Stimulated activated CD4-positive, alpha-beta T cell treated with anti-CD3 and anti-CD28 coated beads, Interleukin-1b, Interleukin-23, amount 100 ng/mL, for 4 hours (primary cell): ENCODE data around the gene TMEM167B.
A peak's percentile ranks its signal among the peaks of the same experiment; 100 is the strongest.

Experiments used
- DNase-seq, 2 donors: peaks; one replicate each; pipeline ENCODE4 v3.0.0-alpha.2; 2020; ENCODE audit warnings: low read depth in 2 of 2

The TMEM167B gene

DNA sequence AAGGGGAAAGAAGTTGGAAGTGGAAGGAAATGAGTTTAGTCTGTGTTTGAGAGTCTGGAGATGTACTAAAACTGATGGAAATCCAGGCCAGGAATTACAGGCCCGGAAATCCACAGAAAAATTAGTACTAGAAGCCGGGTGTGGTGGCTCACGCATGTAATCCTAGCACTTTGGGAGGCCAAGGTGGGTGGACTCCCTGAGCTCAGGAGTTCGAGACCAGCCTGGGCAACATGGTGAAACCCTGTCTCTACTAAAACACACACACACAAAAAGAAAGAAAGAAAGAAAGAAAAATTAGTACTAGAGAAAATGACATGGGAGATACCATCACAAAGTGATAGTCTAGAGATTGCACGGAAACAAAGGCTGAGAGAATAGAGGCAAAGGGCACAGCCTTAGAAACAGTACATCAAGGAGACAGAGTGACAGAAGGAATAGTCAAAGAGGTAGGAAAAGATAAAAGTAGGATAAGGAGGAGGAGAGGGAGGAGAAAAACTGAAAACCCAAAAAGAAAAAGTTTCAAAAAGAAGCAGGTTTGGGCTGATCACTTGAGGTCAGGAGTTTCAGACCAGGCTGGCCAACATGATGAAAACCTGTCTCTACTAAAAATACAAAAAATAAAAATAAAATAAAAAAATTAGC, 10.0 kb upstream of the TMEM167B start:
- no peak for DNase-seq

DNA sequence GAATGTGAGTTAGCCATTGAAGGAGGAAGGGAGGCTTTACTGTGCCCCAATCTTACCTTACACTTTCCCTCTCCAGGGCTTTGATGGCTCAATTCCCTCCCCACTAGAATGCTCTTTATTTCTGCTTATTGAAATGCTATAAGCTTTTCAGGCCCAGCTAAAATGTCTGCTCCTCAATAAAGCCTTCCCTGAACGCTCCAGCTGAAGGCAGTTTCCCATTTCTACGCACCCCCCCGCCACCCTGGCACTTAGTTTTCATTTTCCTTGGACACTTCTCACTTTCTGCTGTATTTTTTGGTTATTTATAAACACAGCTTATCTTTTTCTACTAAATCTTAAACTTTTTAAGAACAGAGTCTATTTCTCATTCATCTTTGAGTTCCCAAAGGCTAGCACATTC, 7.1 kb upstream of the TMEM167B start:
- no peak for DNase-seq

DNA sequence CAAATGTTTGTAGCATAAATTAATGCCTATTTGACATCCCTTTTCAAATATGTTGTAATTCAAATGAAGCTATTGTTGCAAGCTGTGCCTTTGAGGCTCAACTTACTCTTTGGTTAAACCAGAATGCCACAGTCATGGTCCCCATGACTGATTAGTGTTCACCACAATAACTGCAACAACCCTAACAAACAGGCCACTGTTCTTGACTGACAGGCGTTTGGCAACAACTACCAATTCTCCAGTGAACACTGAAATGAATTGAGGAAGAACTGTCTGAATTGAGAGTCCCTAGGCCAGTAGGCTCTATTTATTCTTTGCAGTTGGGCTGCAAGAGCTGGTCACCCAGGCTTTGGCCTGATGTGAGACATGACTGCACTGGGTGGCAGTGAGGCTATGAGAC, 6.6 kb upstream of the TMEM167B start:
- no peak for DNase-seq

DNA sequence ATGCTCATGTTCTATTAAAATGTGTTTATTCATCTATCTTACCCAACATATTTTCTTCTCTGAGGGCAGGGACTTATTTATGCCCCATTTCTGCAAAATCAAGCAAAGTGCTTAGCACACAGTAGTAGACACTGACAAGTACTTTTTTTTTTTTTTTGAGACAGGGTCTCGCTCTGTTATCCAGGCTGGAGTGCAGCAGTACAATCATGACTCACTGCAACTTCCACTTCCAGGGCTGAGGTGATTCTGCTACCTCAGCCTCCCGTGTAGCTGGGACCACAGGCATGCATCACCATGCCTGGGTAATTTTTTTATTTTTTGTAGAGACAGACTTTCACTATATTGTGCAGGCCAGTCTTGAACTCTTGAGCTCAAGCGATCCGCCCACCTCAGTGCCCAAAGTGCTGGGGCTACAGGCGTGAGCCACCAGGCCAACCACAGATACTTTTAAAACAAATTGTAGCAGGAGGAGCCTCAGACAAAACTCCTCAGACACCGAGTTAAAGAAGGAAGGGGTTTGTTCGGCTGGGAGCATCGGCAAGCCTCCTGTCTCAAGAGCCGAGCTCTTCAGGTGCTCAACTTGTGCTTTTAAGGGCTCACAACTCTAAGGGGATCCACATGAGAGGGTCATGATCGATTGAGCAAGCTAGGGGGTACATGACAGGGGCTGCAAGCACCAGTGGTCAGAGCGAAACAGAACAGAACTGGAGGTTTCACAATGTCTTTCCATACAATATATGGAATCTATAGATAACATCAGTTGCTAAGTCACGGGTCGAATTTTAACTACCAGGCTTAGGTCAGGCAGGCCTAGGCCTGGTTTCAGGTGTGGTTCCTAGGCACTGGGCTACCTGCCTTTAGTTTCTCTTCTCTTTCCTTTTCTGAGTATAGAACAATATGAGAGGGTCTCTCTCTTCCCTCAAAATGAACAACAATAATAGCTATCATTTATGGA, 5.7 kb upstream of the TMEM167B start:
- DNase-seq: no peak

DNA sequence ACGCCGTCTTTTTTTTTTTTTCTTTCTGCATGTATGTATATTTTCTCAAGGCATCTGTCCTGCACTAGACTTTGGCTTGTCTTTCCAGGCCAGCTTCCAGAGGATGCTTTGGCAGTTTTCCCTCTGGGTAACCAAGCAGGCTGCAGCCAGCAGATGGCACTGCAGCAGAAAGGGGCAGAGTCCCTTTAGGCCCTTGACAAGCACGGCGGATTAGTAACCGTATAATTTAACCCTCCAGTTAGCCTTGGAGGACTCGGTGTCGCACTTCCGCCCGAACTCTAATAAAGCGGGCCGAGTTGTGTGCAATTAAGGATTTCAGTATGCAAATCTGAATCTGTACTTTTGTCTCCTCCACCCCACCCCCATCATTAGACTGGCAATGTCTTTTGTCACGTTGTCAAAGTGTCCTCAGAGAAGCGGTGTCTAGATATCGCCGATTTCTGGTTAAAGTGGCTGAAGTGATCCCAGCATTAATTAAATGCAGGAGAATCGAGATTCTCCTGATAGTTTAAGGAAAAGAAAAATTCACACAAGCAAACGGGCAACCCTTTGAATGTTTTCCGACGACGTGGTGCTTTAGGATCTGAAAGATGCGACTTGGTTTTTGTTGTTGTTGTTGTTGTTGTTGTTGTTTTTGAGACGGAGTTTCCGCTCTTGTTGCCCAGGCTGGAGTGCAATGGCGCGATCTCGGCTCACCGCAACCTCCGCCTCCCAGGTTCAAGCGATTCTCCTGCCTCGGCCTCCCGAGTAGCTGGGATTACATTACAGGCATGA, 1.1 kb upstream of the TMEM167B start:
- DNase-seq: peak in 1 of 2 donors; percentile 18

DNA sequence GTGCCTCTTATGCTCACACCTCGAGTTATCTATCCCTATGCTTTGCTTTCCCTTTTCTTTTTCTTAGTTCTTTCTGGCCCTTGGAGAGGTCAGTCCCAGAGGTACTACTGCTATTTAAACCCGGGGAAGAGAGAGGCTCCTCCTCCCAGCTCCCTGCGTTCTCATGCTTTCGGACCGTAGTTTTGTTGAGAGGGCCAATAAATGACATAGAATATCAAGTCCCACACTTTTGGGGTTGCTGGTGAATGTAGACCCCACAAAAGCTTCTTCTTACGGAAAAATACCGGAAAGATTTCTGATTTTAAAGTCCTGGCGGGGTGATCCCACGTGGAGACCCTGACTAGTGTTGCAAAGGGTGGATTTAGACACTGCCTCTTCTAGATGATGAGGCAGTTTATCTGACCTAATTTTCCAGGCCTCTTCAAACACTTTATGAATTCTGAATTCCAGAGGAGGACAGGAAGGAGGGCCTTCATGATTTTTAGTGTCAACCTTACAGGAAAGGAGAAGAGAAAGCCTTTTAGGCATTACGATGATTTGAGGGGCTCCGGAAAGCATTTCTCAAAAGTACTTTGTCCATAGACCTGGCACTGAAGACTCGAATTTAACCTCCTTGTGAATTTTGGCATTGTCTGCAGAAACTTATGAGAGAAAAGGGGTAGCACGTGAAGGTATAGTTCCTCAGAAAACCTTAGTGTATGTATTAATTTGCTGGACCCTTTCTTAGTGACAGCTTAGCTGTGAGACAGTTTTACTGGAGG, 694 bp downstream of the TMEM167B start:
- DNase-seq: no peak

DNA sequence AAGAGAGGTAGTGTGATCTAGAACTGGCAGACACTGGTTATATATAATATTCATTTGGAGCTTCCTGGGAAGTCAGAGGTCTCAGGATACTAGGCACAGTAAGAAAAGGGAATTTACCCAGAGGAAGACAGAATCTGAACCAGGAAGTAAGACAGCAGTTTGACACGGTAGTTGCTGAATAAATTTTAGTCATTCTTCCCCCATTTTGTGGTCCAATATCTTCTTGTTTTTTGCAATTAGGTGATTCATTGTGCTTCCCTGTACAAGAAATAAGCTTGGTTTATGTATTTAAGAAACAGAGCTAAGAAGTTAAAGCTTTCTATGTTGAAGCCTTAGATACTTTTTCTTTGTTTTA, 1.3 kb downstream of the TMEM167B start:
- DNase-seq: no peak

DNA sequence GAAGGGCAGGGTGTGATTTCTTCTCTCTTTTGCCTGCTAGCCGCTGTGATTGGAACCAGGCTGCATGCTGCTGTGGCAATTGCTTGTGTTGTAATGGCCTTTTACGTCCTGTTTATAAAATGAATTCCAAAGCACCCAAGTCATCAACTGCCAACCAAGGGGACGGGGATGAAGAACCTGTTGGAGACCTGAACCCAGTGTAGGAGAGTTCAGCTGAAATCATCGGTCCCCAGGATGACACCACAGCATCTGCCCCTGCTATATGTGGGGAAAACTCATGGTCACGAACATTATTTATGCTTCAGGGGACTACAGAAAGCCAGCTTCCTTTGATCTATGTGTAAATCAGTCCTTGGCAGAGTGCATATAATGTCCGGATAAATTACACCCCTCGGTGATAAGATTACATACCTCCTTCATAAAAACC, 3.8 kb downstream of the TMEM167B start:
- no peak for DNase-seq

DNA sequence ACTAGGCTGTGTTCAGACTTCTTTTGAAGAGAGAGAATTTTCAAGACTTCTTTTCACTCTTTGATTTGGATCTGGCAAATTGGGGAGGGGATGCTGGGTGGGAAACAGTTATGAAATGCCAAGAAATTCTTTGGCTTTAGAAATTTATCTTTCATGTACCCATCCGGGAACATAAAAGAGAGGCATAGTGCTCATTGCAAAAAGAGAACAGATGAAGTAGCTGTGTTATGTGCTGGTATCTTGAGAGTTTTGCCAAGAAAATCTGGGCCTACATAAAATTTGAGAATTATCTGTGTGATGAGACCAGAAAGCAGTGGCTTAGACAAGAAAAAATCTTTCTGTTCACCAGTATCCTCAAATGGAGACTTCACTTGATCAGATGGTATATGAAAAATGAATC, 4.3 kb downstream of the TMEM167B start:
- DNase-seq: no peak

DNA sequence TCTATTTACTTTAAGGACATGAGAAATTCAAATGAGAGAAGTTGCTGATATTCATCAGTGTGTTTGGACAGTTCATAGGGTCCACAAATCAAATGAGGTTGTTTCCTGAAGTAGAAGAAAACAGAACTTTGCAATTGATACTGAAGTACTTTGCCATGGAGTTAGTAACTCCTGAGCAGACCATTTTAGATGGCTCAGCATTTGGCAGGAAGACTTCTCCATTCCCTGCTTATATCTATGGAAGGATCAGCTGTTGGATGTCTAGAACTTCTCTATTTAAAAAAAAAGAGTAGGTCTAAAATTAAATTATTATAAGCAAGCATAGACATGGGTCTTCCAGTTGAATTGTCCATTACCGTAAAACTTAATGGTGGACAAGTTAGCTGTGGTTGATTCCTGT, 5.1 kb downstream of the TMEM167B start:
- no peak for DNase-seq

DNA sequence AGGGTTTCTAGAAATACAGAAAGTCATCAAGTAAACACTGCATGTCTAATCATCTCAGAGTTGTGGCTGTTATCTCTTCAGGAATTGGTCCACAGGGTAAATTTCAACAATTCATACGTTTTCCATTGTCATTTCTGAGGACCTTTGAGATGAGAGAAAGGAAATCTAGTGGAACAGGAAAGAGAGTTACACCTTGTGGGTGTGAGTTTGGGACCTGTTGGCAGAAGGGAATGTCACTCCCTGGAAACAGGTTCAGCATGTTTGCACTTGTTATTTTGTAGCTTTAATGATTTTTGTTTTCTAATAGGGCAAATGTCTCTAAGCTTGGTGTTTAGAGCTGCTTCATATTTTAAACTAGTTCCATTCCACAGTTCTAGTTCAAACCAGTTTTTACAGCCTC, 5.6 kb downstream of the TMEM167B start:
- DNase-seq: no peak

DNA sequence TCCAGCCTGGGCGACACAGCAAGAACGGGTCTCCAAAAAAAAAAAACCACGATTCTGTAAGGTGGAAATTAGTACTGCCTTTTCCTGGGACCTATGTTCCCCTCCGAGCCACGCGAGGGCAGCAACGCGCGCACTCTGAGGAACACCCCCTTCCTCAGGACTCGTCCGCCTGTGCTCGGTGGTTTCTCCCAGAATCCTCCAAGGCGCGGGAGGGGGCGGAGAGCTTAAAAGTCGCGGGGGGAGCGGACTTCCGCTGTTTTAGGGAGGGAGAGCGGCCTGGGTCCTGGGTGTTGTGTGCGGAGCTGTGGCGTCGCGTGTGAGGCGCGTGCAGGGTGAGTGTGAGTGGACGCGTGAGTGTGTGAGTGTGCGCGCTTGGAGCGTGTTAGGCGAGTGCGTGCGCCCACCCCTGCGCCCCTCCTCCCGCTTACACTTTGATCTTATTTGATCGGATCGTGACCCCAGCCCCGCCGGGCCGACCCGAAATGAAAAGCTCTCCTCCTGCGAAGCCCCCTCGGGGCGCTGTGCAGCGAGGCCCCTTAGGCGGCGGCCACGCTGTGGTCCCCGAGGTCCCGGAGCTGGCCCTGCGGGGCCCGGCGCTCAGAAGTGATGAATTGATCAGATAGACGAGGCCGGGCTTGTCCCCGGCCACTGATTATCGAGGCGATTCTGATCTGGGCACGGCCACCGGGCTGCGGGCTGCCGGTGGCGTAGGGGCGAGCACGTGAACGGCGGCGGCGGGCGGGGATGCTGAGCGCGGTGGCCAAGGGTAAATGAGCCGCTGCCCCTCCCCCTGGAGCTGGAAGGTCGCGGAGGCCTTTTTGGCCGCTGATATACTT, 9.6 kb downstream of the TMEM167B start:
- peak; percentile 94 to 98 for DNase-seq

DNA sequence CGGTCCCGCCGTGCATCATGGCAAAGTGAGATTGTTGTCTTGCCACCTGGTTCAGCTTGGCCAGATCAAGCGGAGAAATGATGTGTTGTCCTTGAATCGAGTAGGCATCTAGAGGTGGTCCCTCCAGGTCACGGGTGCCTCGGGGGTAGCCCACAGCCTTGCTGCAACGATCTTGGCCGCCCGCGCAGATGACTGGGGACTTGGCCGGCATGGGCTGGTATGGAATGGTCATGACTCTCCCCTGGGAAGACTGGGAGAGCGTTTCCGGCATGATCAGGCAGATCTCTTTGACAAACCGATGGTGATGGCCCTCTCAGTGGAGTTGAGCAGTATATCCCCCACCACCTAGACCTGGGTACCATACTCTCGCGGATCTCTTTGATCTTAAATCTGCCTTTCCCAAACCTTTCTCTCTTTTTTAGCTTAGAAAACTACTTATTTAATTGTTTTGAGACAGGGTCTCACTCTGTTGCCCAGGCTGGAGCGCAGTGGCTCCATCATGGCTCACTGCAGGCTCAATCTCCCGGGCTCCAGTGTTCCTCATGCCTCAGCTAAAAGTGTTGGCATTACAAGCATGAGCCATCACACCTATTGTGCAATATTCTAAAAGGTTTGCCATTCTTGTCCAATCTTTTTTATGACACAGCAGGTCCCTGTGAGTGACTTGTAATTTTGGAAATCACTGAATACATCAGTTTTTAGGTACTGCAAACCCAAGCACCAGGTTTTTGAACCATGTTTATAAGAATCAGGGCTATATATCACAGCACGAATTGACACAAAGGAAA, 14.0 kb downstream of the TMEM167B start:
- DNase-seq: no peak

DNA sequence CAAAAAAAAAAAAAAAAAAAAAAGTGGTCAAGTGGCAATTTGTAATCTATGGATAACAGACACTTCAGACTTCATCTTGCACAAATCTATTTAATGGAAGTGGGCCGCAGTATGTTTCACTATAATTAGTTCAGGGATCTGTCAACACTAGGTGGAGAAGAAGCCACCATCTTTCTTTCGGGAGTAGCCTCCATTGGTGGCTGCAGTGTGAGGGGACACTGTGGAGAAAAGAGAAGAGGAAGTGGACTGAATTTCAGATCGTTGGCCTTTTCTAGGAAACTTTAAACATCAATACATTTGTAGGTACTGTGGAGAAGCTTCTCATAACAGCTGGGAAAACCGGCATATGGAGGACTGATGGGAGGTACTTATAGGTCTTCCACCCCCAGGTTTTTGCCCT, 15.3 kb downstream of the TMEM167B start:
- DNase-seq: no peak

DNA sequence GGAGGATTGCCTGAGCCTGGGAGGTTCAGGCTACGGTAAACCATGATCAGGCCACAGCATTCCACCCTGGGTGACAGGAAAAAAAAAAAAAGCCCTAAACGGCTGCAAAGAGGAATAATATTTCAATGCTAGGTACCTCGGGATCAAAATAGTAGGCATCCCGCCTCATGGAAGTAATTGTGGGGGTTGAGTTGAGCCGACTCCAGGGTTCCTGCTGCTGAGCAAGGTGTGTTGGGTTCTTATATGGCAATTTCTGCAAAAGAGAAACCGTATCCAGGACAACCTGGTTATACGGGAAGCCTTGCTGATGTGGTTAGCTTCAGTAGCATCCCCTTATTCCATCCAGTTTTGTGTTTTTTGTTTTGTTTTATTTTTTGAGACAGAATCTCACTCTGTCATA, 17.2 kb downstream of the TMEM167B start:
- no peak for DNase-seq

DNA sequence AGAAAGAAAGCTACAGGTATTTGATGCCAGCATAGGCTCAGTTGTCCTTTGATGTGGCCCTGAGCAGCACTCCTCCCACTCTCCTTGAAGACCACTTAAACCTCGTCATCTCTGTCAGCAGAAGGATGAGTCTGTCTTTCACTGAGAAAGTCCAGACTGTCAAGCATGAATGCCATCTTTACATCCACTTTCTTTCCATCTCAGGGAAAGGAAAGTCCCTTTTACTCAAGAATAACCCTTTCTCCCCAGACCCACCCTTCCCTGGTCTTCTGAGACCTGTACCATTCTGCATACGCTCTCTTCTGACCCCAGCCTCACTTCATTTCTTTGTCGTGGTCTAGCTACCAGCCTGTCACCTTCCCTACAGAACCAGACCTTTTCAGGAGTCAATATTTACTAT, 19.3 kb downstream of the TMEM167B start:
- DNase-seq: no peak

DNA sequence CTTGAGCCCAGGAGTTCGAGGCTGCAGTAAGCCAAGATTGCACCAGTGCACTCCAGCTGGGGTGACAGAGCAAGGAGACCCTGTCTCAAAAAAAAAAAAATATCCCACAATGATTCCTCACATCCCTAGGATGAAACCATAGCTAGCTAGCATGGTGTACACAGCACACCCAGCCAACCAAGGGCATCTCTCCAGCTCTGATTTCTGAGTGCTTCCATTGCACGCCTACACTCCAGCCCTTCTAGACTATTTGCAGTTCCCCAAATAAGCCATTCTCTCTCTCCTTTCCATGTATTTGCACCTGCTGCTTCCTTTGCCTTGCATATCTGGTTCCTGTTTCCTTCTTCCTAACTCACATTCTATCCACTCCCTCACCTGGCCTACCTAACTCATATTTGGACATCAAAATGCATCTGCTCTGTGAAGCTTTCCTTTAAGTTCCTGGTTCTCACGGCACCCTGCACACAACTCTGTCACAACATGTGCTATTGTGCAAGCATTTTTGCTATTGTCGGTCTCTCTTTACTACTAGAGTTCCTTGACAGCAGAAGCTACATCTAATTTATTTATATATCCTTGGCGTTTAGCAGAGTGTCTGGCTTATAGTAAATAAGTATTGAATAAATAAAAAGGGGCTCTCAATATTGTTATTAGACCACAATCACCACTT, 21.0 kb downstream of the TMEM167B start:
- no peak for DNase-seq

DNA sequence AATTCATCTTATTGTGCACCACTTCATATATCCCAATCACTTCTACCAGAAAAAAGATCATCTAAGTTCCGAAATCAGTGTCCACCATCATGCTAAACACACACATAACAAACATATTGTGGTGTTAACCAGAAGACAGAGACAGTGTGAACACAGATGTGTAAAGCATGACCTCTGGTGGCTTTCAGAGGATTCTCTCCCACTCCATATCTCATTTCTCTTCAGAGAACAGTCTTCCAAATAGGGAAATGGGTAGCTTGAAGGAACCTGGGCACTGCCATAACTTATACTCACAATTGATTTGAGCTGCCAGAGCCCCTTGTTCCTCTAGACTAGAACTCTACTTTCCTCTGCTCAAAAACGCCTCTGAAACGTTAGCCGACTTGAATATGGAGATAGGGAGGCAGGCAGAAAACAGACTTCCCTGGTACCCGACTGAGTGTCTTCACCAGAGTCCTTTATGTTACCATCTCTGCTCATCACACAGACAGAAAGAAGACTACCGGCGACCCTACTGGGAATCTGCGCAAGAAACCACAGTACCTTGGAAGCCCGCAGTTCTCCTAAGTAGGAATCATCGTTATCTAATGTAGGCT, 21.6 kb downstream of the TMEM167B start:
- no peak for DNase-seq

DNA sequence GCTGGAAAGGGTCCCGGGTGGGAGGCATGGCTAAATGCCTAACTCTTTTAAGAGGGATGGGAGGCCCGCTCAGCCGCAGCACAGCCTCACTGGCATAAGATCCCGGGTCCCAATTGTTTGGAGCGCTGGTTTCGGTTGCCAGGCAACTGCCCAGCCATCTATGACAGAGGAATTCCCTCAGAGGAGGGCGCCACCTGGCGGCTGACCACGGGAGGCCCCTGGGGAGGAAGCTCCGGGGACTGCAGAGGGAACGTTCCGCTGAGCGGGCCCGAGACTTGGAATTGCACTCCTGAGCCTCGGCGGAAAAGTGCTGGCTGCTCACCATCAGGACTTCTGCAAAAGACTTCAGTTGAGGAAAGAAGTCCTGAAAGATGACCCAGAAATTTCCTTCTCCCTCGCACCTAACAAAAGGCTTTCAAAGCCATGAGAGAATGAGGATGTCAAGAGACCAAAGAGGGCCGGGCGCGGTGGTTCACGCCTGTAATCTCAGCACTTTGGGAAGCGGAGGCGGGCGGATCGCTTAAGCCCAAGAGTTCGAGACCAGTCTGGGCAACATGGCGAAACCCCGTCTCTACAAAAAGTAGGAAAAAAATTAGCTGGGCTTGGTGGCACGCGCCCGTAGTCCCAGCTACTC, 22.2 kb downstream of the TMEM167B start:
- DNase-seq: peak; percentile 85
